ENCODE results near the gene PIN1. TPM values are rescaled to one million over a fixed set of nuclear protein-coding genes. Genes with fewer than 3 reads are reported as not detected.

PIN1 gene
- total and polyA plus RNA-seq, 10 of the 15 experiments (the other 5 are each of a cell fraction or from before 2014, with no cell fraction given), result 2.4 to 209 (median 71.5) TPM

DNA sequence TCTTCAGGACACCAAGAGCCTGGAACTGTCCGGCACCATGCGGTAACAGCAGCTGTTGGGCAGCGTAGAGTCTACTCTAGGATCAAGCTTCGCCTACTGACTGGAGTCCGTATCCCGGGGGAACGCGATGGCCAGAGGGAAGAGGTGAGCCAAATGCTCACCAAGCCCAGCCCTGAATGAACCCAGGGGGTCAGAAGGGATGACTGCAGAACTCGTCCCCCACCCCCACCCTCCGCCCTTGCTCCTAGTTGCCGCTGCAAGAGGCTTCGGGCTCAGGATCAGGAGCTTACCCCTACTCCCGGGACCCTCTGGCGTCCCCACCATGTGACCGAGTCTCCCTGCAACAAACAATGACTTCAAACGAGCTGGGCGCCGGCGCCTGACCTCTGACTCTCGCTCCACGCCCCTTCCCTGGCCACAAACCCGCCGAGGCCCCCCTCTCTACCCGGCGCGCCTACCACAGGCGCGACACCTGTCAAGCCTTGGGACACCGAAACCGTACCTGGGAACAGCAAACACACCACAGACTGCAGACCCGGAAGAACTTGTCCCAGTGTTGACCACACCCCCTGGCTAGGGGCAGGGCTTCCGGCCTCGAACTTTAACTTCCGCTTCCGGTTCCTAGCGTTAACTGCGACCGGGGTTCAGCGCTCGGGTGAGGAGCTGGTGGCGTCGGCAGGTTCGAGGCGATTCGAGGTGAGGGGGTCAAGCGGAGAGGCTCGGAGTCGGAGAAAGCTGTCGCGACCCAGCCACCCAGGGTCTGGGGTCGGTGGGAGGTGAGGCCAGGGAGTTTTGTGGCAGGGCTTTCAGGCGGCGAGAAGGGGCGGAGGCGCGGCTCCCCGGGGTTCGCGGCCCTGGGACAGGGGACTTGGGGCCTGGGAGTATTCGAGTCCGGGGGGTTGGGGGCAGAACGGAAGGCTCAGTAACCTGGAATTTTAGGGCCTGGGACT lies 7.6 kb upstream of the PIN1 start, which contains the start of gene UBL5:
TSS of gene UBL5 (plus strand) at position 630 of the 950 bp plus-strand sequence. CDS start 420 bp downstream, outside the sequence.
- peak within 1 kb of the TSS; percentile 78 for H3K9ac ChIP-seq (ENCODE audit: control insufficient read depth, insufficient read depth, low read length)
- SMC1A ChIA-PET (ENCODE audit: uncharacterized antibody, unreplicated experiment), result no interaction called here
- TSS peak; percentile 93 for BruUV-seq (replicated peaks)
- peak within 1 kb of the TSS; percentile 95 for H3K4me2 ChIP-seq (ENCODE audit: control insufficient read depth, insufficient read depth)
- RAD21 ChIA-PET (ENCODE audit: unreplicated experiment), result no interaction called here
- H3K36me3 ChIP-seq (ENCODE audit: control insufficient read depth in 2 of 2, insufficient read depth in 2 of 2, low read length in 1 of 2), result peaks cover 0 to 3% of the 10 kb centered on the region in 2 experiments; a peak in 2 of 4 replicates
- intact Hi-C loops (cut with micrococcal nuclease; ENCODE audit: unreplicated experiment), result no loop called here
- CTCF ChIA-PET, result no interaction called here
- 2% methylated on average over 61 of the region's 62 CpGs for WGBS (ENCODE audit: insufficient coverage, insufficient replicate concordance, low lambda C conversion rate, missing lambda C conversion rate)
- DNase-seq (ENCODE audit: low read depth, low spot score) (peak; percentile 72), FAIRE-seq (peak; percentile 92), ATAC-seq (peak; percentile 98)
- peaks cover 19% of the 10 kb centered on the region for H3K79me2 ChIP-seq (ENCODE audit: control insufficient read depth, insufficient read depth, low read length)
- H3K4me3 ChIP-seq, result peak within 1 kb of the TSS; percentile 98
- in situ Hi-C loops (cut with MboI), result no loop called here
- no peaks in the 10 kb centered on the region for H4K20me1 ChIP-seq (ENCODE audit: control insufficient read depth, insufficient read depth)
- H3K27ac ChIP-seq (ENCODE audit: control insufficient read depth, insufficient read depth), result peak within 1 kb of the TSS; percentile 63
- peaks cover 3% of the 10 kb centered on the region; the same call in 1 of the 2 replicates for H3K4me1 ChIP-seq (ENCODE audit: control insufficient read depth, insufficient read depth, low read length)
- POLR2A ChIA-PET, result interaction anchor here (0.6 to 1.4 kb wide), 5 partner anchors 12 to 368 kb away, joined by 3 to 8 read pairs (median 3); no protein-coding TSS in a partner anchor
- peak within 1 kb of the TSS; percentile 78 for H2AFZ ChIP-seq (ENCODE audit: control insufficient read depth, low read depth, low read length)
- H3K27me3 ChIP-seq (replicated peaks in 1 of 2; ENCODE audit: control insufficient read depth in 2 of 2, insufficient read depth in 2 of 2, low read length in 1 of 2), result no peaks in the 10 kb centered on the region
- H3K9me3 ChIP-seq (replicated peaks; ENCODE audit: control insufficient read depth, insufficient read depth, low read length), result no peaks in the 10 kb centered on the region
- TF ChIP-seq RUNX3 (IDR thresholded peaks at IDR 0.05; ENCODE audit: low read length), result peak; percentile 92
- no peak for TF ChIP-seq TCF3 (IDR thresholded peaks at IDR 0.05; ENCODE audit: borderline replicate concordance, insufficient read depth, low read depth, low read length)
- TF ChIP-seq, protein P1, sequence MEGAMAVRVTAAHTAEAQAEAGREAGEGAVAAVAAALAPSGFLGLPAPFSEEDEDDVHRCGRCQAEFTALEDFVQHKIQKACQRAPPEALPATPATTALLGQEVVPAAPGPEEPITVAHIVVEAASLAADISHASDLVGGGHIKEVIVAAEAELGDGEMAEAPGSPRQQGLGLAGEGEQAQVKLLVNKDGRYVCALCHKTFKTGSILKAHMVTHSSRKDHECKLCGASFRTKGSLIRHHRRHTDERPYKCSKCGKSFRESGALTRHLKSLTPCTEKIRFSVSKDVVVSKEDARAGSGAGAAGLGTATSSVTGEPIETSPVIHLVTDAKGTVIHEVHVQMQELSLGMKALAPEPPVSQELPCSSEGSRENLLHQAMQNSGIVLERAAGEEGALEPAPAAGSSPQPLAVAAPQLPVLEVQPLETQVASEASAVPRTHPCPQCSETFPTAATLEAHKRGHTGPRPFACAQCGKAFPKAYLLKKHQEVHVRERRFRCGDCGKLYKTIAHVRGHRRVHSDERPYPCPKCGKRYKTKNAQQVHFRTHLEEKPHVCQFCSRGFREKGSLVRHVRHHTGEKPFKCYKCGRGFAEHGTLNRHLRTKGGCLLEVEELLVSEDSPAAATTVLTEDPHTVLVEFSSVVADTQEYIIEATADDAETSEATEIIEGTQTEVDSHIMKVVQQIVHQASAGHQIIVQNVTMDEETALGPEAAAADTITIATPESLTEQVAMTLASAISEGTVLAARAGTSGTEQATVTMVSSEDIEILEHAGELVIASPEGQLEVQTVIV (IDR thresholded peaks at IDR 0.05; ENCODE audit: borderline replicate concordance, partially characterized antibody), result peak; percentile 63
- no peak for TF ChIP-seq CTCF (IDR thresholded peaks at IDR 0.05 in 2 of 3, conservative IDR thresholded peaks at IDR 0.05 in 1 of 3; ENCODE audit: control insufficient read depth in 2 of 3, extremely low read depth in 1 of 3, insufficient read depth in 1 of 3, low read depth in 3 of 3, low read length in 3 of 3)
- TF ChIP-seq SMAD5 (IDR thresholded peaks at IDR 0.05; ENCODE audit: low read depth), result peak; percentile 91
- TF ChIP-seq PAX8 (IDR thresholded peaks at IDR 0.05), result no peak
- peak; percentile 40; the same call in 1 of the 2 replicates for TF ChIP-seq SREBF2 (IDR thresholded peaks at IDR 0.05; ENCODE audit: low read length)
- peak; percentile 91; the same call in 1 of the 2 replicates for TF ChIP-seq CBFB (IDR thresholded peaks at IDR 0.05; ENCODE audit: low read depth)
- TF ChIP-seq POLR2AphosphoS5 (IDR thresholded peaks at IDR 0.05; ENCODE audit: low read length), result peak; percentile 97
- no peak for TF ChIP-seq NFXL1 (IDR thresholded peaks at IDR 0.05; ENCODE audit: borderline replicate concordance)
- TF ChIP-seq NR2F1 (conservative IDR thresholded peaks at IDR 0.05), result peak; percentile 70
- TF ChIP-seq ZNF592 (IDR thresholded peaks at IDR 0.05), result no peak
